ENCODE measurements around the gene LYPD3. TPM values are rescaled to one million over a fixed set of nuclear protein-coding genes. Genes with fewer than 3 reads are reported as not detected.
"Not testable (repeated sequence)": the region's sequence is repeated elsewhere in the genome, so short reads cannot be mapped to it uniquely, and the experiment has no call there.

Gene LYPD3
- total and polyA plus RNA-seq, 4 donors, result 1.2 to 2.6 (median 1.6) TPM

GRCh38 chr19:43437712-43438111, 27.7 kb downstream of the LYPD3 start:
- DNase-seq (no peak), ATAC-seq (ENCODE audit: low FRiP score) (no peak)
- H3K27me3 ChIP-seq (ENCODE audit: control insufficient read depth in 1 of 2, insufficient read depth in 2 of 2, low read length in 1 of 2), result no peaks in the 10 kb centered on the region
- H3K9me3 ChIP-seq (ENCODE audit: control insufficient read depth, low read length), result peaks cover 1% of the 10 kb centered on the region
- no peaks in the 10 kb centered on the region for H3K4me1 ChIP-seq (ENCODE audit: control insufficient read depth in 1 of 2, insufficient read depth in 2 of 2, low read length in 2 of 2)
- intact Hi-C loops (cut with DNase I), result no loop called here
- H3K4me3 ChIP-seq (ENCODE audit: low read length in 2 of 2), result no peak overlapping the region
- WGBS, 2 donors, result 81 to 92% methylated on average over 6 of the region's 6 CpGs
- H3K36me3 ChIP-seq (ENCODE audit: control insufficient read depth in 1 of 2, insufficient read depth in 2 of 2, low read length in 1 of 2), result no peaks in the 10 kb centered on the region
- no peak overlapping the region for H3K27ac ChIP-seq (ENCODE audit: low read depth in 1 of 2, low read length in 2 of 2)

- H3K4me1 ChIP-seq (ENCODE audit: control insufficient read depth in 1 of 2, insufficient read depth in 2 of 2, low read length in 2 of 2); H3K9me3 ChIP-seq (ENCODE audit: control insufficient read depth, low read length); H3K27ac ChIP-seq (ENCODE audit: low read depth in 1 of 2, low read length in 2 of 2); H3K4me3 ChIP-seq (ENCODE audit: low read length in 2 of 2); intact Hi-C loops (cut with DNase I); ATAC-seq (ENCODE audit: low FRiP score); H3K36me3 ChIP-seq (ENCODE audit: control insufficient read depth in 1 of 2, insufficient read depth in 2 of 2, low read length in 1 of 2); H3K27me3 ChIP-seq (ENCODE audit: control insufficient read depth in 1 of 2, insufficient read depth in 2 of 2, low read length in 1 of 2): not testable (repeated sequence)
- 80 to 85% methylated on average over 11 of the region's 11 CpGs for WGBS, 2 donors
- peak in 1 of 2 donors; percentile 22 for DNase-seq
Measured at GRCh38 chr19:43437284-43437683, 28.1 kb downstream of the LYPD3 start.

- 86 to 92% methylated on average over 3 of the region's 3 CpGs for WGBS, 2 donors
- DNase-seq (no peak), ATAC-seq (ENCODE audit: low FRiP score) (no peak)
- Histone ChIP-seq H3K27ac (ENCODE audit: low read depth in 1 of 2, low read length in 2 of 2) (no peak overlapping the region), H3K4me1 (ENCODE audit: control insufficient read depth in 1 of 2, insufficient read depth in 2 of 2, low read length in 2 of 2) (no peaks in the 10 kb centered on the region), H3K9me3 (ENCODE audit: control insufficient read depth, low read length) (peaks cover 1% of the 10 kb centered on the region), H3K36me3 (ENCODE audit: control insufficient read depth in 1 of 2, insufficient read depth in 2 of 2, low read length in 1 of 2) (no peaks in the 10 kb centered on the region), H3K4me3 (ENCODE audit: low read length in 2 of 2) (no peak overlapping the region), H3K27me3 (ENCODE audit: control insufficient read depth in 1 of 2, insufficient read depth in 2 of 2, low read length in 1 of 2) (no peaks in the 10 kb centered on the region)
- intact Hi-C loops (cut with DNase I), result no loop called here
Measured at GRCh38 chr19:43435775-43436174, 29.6 kb downstream of the LYPD3 start.

DNA sequence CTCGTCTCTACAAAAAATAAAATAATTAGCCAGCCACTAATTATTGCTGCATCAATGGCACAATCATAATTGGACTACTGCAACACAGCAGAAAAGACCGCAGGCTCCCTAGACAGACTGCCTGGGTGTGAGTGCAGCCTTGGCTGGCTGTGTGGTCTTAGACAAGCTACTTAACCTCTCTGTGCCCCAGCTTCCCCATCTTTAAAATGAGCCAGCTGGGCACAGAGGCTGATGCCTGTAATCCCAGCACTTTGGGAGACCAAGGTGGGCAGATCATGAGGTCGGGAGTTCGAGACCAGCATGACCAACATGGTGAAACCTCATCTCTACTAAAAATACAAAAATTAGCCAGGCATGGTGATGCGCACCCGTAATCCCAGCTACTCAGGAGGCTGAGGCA, 31.7 kb downstream of the LYPD3 start:
- no peak for DNase-seq
- Histone ChIP-seq H3K4me1 (ENCODE audit: control insufficient read depth in 1 of 2, insufficient read depth in 2 of 2, low read length in 2 of 2) (no peaks in the 10 kb centered on the region), H3K27me3 (ENCODE audit: control insufficient read depth in 1 of 2, insufficient read depth in 2 of 2, low read length in 1 of 2) (no peaks in the 10 kb centered on the region), H3K9me3 (ENCODE audit: control insufficient read depth, low read length) (no peaks in the 10 kb centered on the region), H3K36me3 (ENCODE audit: control insufficient read depth in 1 of 2, insufficient read depth in 2 of 2, low read length in 1 of 2) (no peaks in the 10 kb centered on the region), H3K27ac (ENCODE audit: low read depth in 1 of 2, low read length in 2 of 2) (no peak overlapping the region), H3K4me3 (ENCODE audit: low read length in 2 of 2) (no peak overlapping the region)
- 89 to 93% methylated on average over 6 of the region's 6 CpGs for WGBS, 2 donors
- no peak for ATAC-seq (ENCODE audit: low FRiP score)
- intact Hi-C loops (cut with DNase I), result no loop called here

DNA sequence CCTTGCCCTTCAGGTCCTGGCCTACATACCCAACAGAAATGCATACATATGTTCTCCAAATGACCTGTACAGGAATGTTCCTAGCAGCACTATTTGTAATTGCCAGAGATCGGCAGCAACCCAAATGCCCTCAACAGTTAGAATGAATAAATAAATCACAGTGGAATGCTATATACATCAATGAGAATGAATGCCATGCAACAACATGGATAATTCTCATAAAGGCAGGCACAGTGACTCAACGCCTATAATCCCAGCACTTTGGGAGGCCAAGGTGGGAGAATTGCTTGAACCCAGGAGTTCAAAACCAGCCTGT, 32.1 kb downstream of the LYPD3 start:
- no peak overlapping the region for H3K4me3 ChIP-seq (ENCODE audit: low read length in 2 of 2)
- ATAC-seq (ENCODE audit: low FRiP score) (no peak), DNase-seq (no peak)
- H3K4me1 ChIP-seq (ENCODE audit: control insufficient read depth in 1 of 2, insufficient read depth in 2 of 2, low read length in 2 of 2), result no peaks in the 10 kb centered on the region
- intact Hi-C loops (cut with DNase I), result no loop called here
- WGBS, 2 donors, result 62 to 73% methylated on average over 2 of the region's 2 CpGs
- no peaks in the 10 kb centered on the region for H3K27me3 ChIP-seq (ENCODE audit: control insufficient read depth in 1 of 2, insufficient read depth in 2 of 2, low read length in 1 of 2)
- no peak overlapping the region for H3K27ac ChIP-seq (ENCODE audit: low read depth in 1 of 2, low read length in 2 of 2)
- H3K9me3 ChIP-seq (ENCODE audit: control insufficient read depth, low read length), result no peaks in the 10 kb centered on the region
- H3K36me3 ChIP-seq (ENCODE audit: control insufficient read depth in 1 of 2, insufficient read depth in 2 of 2, low read length in 1 of 2), result no peaks in the 10 kb centered on the region

GRCh38 chr19:43430976-43431375, 34.4 kb downstream of the LYPD3 start:
- ATAC-seq (ENCODE audit: low FRiP score) (no peak), DNase-seq (no peak)
- no peak overlapping the region for H3K27ac ChIP-seq (ENCODE audit: low read depth in 1 of 2, low read length in 2 of 2)
- intact Hi-C loops (cut with DNase I), result no loop called here
- no peaks in the 10 kb centered on the region for H3K9me3 ChIP-seq (ENCODE audit: control insufficient read depth, low read length)
- no peaks in the 10 kb centered on the region for H3K27me3 ChIP-seq (ENCODE audit: control insufficient read depth in 1 of 2, insufficient read depth in 2 of 2, low read length in 1 of 2)
- no peak overlapping the region for H3K4me3 ChIP-seq (ENCODE audit: low read length in 2 of 2)
- H3K4me1 ChIP-seq (ENCODE audit: control insufficient read depth in 1 of 2, insufficient read depth in 2 of 2, low read length in 2 of 2), result no peaks in the 10 kb centered on the region
- no peaks in the 10 kb centered on the region for H3K36me3 ChIP-seq (ENCODE audit: control insufficient read depth in 1 of 2, insufficient read depth in 2 of 2, low read length in 1 of 2)
- WGBS, 2 donors, result 56 to 57% methylated on average over 9 of the region's 9 CpGs

GRCh38 chr19:43430142-43430710, 35.2 kb downstream of the LYPD3 start:
- Histone ChIP-seq H3K9me3 (ENCODE audit: control insufficient read depth, low read length) (no peaks in the 10 kb centered on the region), H3K4me3 (ENCODE audit: low read length in 2 of 2) (no peak overlapping the region), H3K27ac (ENCODE audit: low read depth in 1 of 2, low read length in 2 of 2) (no peak overlapping the region), H3K36me3 (ENCODE audit: control insufficient read depth in 1 of 2, insufficient read depth in 2 of 2, low read length in 1 of 2) (no peaks in the 10 kb centered on the region), H3K27me3 (ENCODE audit: control insufficient read depth in 1 of 2, insufficient read depth in 2 of 2, low read length in 1 of 2) (no peaks in the 10 kb centered on the region), H3K4me1 (ENCODE audit: control insufficient read depth in 1 of 2, insufficient read depth in 2 of 2, low read length in 2 of 2) (no peaks in the 10 kb centered on the region)
- 64 to 66% methylated on average over 6 of the region's 6 CpGs for WGBS, 2 donors
- no peak for DNase-seq
- no peak for ATAC-seq (ENCODE audit: low FRiP score)
- intact Hi-C loops (cut with DNase I), result no loop called here

DNA sequence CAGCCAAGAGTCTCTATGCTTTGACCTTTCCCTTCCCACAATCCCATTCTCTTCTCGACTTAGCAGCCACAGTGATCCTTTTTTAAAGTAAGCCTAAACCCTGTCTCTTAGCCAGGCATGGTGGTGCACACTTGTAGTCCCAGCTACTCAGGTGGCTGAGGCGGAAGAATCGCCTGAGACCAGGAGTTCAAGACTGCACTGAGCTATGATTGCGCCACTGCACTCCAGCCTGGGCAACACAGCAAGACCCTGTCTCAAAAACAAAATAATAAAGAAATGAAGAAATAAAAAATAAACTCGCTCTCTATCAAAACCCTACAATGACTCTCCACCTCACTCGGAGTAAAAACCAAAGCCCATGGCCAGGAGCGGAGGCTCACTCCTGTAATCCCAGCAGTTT, 36.0 kb downstream of the LYPD3 start:
- H3K27ac ChIP-seq (ENCODE audit: low read depth in 1 of 2, low read length in 2 of 2), result no peak overlapping the region
- no peak overlapping the region for H3K4me3 ChIP-seq (ENCODE audit: low read length in 2 of 2)
- WGBS, 2 donors, result 87 to 90% methylated on average over 7 of the region's 7 CpGs
- H3K27me3 ChIP-seq (ENCODE audit: control insufficient read depth in 1 of 2, insufficient read depth in 2 of 2, low read length in 1 of 2), result no peaks in the 10 kb centered on the region
- H3K9me3 ChIP-seq (ENCODE audit: control insufficient read depth, low read length), result no peaks in the 10 kb centered on the region
- intact Hi-C loops (cut with DNase I), result no loop called here
- no peaks in the 10 kb centered on the region for H3K36me3 ChIP-seq (ENCODE audit: control insufficient read depth in 1 of 2, insufficient read depth in 2 of 2, low read length in 1 of 2)
- no peaks in the 10 kb centered on the region for H3K4me1 ChIP-seq (ENCODE audit: control insufficient read depth in 1 of 2, insufficient read depth in 2 of 2, low read length in 2 of 2)
- ATAC-seq (ENCODE audit: low FRiP score), result no peak
- no peak for DNase-seq

DNA sequence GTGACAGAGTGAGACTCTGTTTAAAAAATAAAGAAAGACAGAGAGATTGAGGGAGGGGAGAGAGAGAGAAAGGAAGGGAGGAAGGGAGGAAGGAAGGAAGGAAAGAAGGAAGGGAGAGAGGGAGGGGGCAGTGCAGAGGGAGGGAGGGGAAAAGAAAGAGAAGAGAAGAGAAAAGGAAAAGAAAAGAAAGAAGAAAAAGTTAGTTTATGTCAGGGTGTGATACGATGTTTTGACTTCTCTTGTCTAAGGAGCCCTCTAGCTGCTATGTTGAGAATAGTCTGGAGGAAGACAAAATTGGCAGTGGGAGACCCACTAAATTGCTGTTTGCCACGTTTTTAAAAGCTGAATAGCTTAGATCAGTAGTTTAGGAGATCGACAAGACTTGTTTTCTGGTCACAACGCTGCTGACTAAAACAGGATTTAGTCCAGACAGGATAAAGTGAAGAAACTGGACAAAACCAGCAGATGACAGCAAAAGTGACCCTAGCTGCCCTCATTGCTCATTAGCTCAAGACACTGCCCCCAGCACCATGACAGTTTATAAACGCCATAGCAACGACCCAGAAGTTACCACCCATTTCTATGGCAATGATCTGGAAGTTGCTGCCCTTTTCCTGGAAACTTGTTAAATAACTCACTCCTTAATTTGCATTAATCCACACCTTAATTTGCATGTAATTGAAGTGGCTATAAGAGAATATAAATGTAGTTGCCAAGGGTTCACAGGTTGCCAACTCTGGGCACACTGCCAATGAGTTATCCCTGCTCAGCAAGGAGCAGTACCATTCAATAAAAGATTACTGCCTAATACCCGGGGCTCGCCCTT, 39.6 kb downstream of the LYPD3 start:
- no peaks in the 10 kb centered on the region for H3K27me3 ChIP-seq (ENCODE audit: control insufficient read depth in 1 of 2, insufficient read depth in 2 of 2, low read length in 1 of 2)
- H3K4me1 ChIP-seq (ENCODE audit: control insufficient read depth in 1 of 2, insufficient read depth in 2 of 2, low read length in 2 of 2), result no peaks in the 10 kb centered on the region
- no peak overlapping the region for H3K4me3 ChIP-seq (ENCODE audit: low read length in 2 of 2)
- no peaks in the 10 kb centered on the region for H3K36me3 ChIP-seq (ENCODE audit: control insufficient read depth in 1 of 2, insufficient read depth in 2 of 2, low read length in 1 of 2)
- no peaks in the 10 kb centered on the region for H3K9me3 ChIP-seq (ENCODE audit: control insufficient read depth, low read length)
- intact Hi-C loops (cut with DNase I), result no loop called here
- no peak for DNase-seq
- WGBS, 2 donors, result 35% methylated on average over 8 of the region's 8 CpGs
- ATAC-seq (ENCODE audit: low FRiP score), result no peak
- H3K27ac ChIP-seq (ENCODE audit: low read depth in 1 of 2, low read length in 2 of 2), result no peak overlapping the region
